ENCODE data around the gene CCDC34. TPM values are rescaled to one million over a fixed set of nuclear protein-coding genes. Genes with fewer than 3 reads are reported as not detected.
"Not testable (repeated sequence)": the region's sequence is repeated elsewhere in the genome, so short reads cannot be mapped to it uniquely, and the experiment has no call there.

CCDC34 gene
- total and polyA plus RNA-seq, 4 donors: 9.0 to 22.9 (median 15.1) TPM

GRCh38 chr11:27330633-27331270 lies 32.3 kb downstream of the CCDC34 start:
- no CpG with 5 or more reads among the region's 1 CpG for WGBS (ENCODE audit: insufficient coverage)
- no peaks in the 10 kb centered on the region for H3K4me1 ChIP-seq (ENCODE audit: control insufficient read depth, insufficient read depth, low read length)
- no peaks in the 10 kb centered on the region for H3K27me3 ChIP-seq (ENCODE audit: control insufficient read depth, insufficient read depth, low read length)
- no peak for DNase-seq (ENCODE audit: low read depth in 4 of 6, low spot score in 6 of 6)
- H3K4me3 ChIP-seq (ENCODE audit: low read depth, low read length): no peak overlapping the region
- H3K27ac ChIP-seq (ENCODE audit: low read depth, low read length): no peak overlapping the region
- H3K36me3 ChIP-seq (ENCODE audit: control insufficient read depth, insufficient read depth, low read length): no peaks in the 10 kb centered on the region
- H3K9me3 ChIP-seq (ENCODE audit: control insufficient read depth, insufficient read depth, low read length): no peaks in the 10 kb centered on the region

- DNase-seq (ENCODE audit: low read depth in 4 of 6, low spot score in 6 of 6): no peak
- H3K4me3 ChIP-seq (ENCODE audit: low read depth, low read length): no peak overlapping the region
- WGBS (ENCODE audit: insufficient coverage): no CpG with 5 or more reads among the region's 4 CpGs
These were observed 33.0 kb downstream of the CCDC34 start for GRCh38 chr11:27329867-27330632.

DNA sequence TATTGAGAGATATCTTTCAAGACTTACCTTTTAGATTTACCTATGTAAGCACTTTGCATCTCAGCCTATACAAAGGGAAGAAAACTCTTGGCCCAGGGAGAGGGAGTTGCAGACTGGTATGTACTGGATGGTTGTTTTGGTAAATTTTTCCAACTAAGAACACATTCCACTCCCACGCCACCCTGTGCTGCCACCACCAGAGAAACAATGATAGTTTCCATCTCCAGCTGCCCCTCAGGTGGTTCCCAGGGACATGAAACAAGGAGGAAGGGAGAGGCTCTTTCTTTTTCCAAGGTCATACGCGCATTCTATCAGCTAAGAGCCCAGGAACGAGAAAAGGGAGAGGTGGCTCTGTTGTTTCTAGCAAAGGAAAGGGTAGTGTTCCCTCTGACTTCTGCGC lies 34.4 kb downstream of the CCDC34 start:
- no peak for DNase-seq (ENCODE audit: low read depth in 4 of 6, low spot score in 6 of 6)
- WGBS (ENCODE audit: insufficient coverage): no CpG with 5 or more reads among the region's 5 CpGs
- H3K27ac ChIP-seq (ENCODE audit: low read depth, low read length): no peak overlapping the region
- H3K4me1 ChIP-seq (ENCODE audit: control insufficient read depth, insufficient read depth, low read length): no peaks in the 10 kb centered on the region
- no peaks in the 10 kb centered on the region for H3K36me3 ChIP-seq (ENCODE audit: control insufficient read depth, insufficient read depth, low read length)
- H3K9me3 ChIP-seq (ENCODE audit: control insufficient read depth, insufficient read depth, low read length): no peaks in the 10 kb centered on the region
- no peaks in the 10 kb centered on the region for H3K27me3 ChIP-seq (ENCODE audit: control insufficient read depth, insufficient read depth, low read length)
- no peak overlapping the region for H3K4me3 ChIP-seq (ENCODE audit: low read depth, low read length)

More at GRCh38 chr11:27329867-27330632, 33.0 kb downstream of the CCDC34 start:
- no peaks in the 10 kb centered on the region for H3K36me3 ChIP-seq (ENCODE audit: control insufficient read depth, insufficient read depth, low read length)
- H3K4me1 ChIP-seq (ENCODE audit: control insufficient read depth, insufficient read depth, low read length): no peaks in the 10 kb centered on the region
- no peaks in the 10 kb centered on the region for H3K27me3 ChIP-seq (ENCODE audit: control insufficient read depth, insufficient read depth, low read length)
- no peak overlapping the region for H3K27ac ChIP-seq (ENCODE audit: low read depth, low read length)
- no peaks in the 10 kb centered on the region for H3K9me3 ChIP-seq (ENCODE audit: control insufficient read depth, insufficient read depth, low read length)

DNA sequence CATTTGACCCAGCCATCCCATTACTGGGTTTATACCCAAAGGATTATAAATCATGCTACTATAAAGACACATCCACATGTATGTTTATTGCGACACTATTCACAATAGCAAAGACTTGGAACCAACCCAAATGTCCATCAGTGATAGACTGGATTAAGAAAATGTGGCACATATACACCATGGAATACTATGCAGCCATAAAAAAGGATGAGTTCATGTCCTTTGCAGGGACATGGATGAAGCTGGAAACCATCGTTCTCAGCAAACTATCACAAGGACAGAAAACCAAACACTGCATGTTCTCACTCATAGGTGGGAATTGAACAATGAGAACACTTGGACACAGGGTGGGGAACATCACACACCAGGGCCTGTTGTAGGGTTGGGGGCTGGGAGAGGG lies 36.0 kb downstream of the CCDC34 start:
- H3K27ac ChIP-seq (ENCODE audit: low read depth, low read length); H3K36me3 ChIP-seq (ENCODE audit: control insufficient read depth, insufficient read depth, low read length): not testable (repeated sequence)
- no CpG with 5 or more reads among the region's 2 CpGs for WGBS (ENCODE audit: insufficient coverage)

DNA sequence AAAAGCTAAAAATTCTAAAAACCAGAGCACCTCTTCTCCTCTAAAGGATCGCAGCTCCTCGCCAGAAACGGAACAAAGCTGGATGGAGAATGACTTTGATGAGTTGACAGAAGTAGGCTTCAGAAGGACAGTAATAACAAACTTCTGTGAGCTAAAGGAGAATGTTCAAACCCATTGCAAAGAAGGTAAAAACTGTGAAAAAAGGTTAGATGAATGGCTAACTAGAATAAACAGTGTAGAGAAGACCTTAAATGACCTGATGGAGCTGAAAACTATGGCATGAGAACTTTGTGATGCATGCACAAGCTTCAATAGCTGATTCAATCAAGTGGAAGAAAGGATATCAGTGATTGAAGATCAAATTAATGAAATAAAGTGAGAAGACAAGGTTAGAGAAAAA lies 40.8 kb downstream of the CCDC34 start:
- not testable (repeated sequence) for DNase-seq (ENCODE audit: low read depth in 4 of 6, low spot score in 6 of 6); H3K27ac ChIP-seq (ENCODE audit: low read depth, low read length); H3K4me1 ChIP-seq (ENCODE audit: control insufficient read depth, insufficient read depth, low read length); H3K27me3 ChIP-seq (ENCODE audit: control insufficient read depth, insufficient read depth, low read length); H3K36me3 ChIP-seq (ENCODE audit: control insufficient read depth, insufficient read depth, low read length); H3K9me3 ChIP-seq (ENCODE audit: control insufficient read depth, insufficient read depth, low read length); H3K4me3 ChIP-seq (ENCODE audit: low read depth, low read length)
- no CpG with 5 or more reads among the region's 3 CpGs for WGBS (ENCODE audit: insufficient coverage)

More for the DNA sequence above, 36.0 kb downstream of the CCDC34 start:
- not testable (repeated sequence) for H3K27me3 ChIP-seq (ENCODE audit: control insufficient read depth, insufficient read depth, low read length); H3K4me3 ChIP-seq (ENCODE audit: low read depth, low read length); H3K4me1 ChIP-seq (ENCODE audit: control insufficient read depth, insufficient read depth, low read length); H3K9me3 ChIP-seq (ENCODE audit: control insufficient read depth, insufficient read depth, low read length); DNase-seq (ENCODE audit: low read depth in 4 of 6, low spot score in 6 of 6)

DNA sequence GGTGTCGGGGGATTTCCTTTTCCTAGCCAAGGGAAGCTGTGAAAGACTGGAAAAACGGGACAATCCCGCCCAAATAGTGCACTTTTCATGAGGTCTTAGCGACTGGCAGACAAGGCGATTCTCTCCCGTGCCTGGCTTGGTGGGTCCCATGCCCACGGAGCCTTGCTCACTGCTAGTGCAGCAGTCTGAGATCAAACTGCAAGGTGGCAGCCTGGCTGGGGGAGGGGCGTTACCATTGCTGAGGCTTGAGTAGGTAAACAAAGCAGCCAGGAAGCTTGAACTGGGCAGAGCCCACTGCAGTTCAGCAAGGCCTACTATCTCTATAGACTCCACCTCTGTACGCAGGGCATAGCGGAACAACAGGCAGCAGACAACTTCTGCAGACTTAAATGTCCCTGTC lies 41.7 kb downstream of the CCDC34 start:
- H3K27me3 ChIP-seq (ENCODE audit: control insufficient read depth, insufficient read depth, low read length); H3K9me3 ChIP-seq (ENCODE audit: control insufficient read depth, insufficient read depth, low read length); DNase-seq (ENCODE audit: low read depth in 4 of 6, low spot score in 6 of 6); H3K4me3 ChIP-seq (ENCODE audit: low read depth, low read length); H3K36me3 ChIP-seq (ENCODE audit: control insufficient read depth, insufficient read depth, low read length); H3K4me1 ChIP-seq (ENCODE audit: control insufficient read depth, insufficient read depth, low read length); H3K27ac ChIP-seq (ENCODE audit: low read depth, low read length): not testable (repeated sequence)
- WGBS (ENCODE audit: insufficient coverage): 96% methylated on average over 10 of the region's 10 CpGs

- Histone ChIP-seq H3K9me3 (ENCODE audit: control insufficient read depth, insufficient read depth, low read length) (no peaks in the 10 kb centered on the region), H3K36me3 (ENCODE audit: control insufficient read depth, insufficient read depth, low read length) (no peaks in the 10 kb centered on the region), H3K27me3 (ENCODE audit: control insufficient read depth, insufficient read depth, low read length) (no peaks in the 10 kb centered on the region), H3K4me3 (ENCODE audit: low read depth, low read length) (no peak overlapping the region), H3K4me1 (ENCODE audit: control insufficient read depth, insufficient read depth, low read length) (no peaks in the 10 kb centered on the region), H3K27ac (ENCODE audit: low read depth, low read length) (no peak overlapping the region)
- no peak for DNase-seq (ENCODE audit: low read depth in 4 of 6, low spot score in 6 of 6)
- 70% methylated on average over 2 of the region's 2 CpGs for WGBS (ENCODE audit: insufficient coverage)
These were observed 43.9 kb downstream of the CCDC34 start for GRCh38 chr11:27319072-27319471.

- no peak for DNase-seq (ENCODE audit: low read depth in 4 of 6, low spot score in 6 of 6)
- Histone ChIP-seq H3K4me3 (ENCODE audit: low read depth, low read length) (no peak overlapping the region), H3K36me3 (ENCODE audit: control insufficient read depth, insufficient read depth, low read length) (no peaks in the 10 kb centered on the region), H3K9me3 (ENCODE audit: control insufficient read depth, insufficient read depth, low read length) (no peaks in the 10 kb centered on the region), H3K27ac (ENCODE audit: low read depth, low read length) (no peak overlapping the region), H3K27me3 (ENCODE audit: control insufficient read depth, insufficient read depth, low read length) (no peaks in the 10 kb centered on the region), H3K4me1 (ENCODE audit: control insufficient read depth, insufficient read depth, low read length) (no peaks in the 10 kb centered on the region)
- WGBS (ENCODE audit: insufficient coverage): 95% methylated on average over 2 of the region's 2 CpGs
These were observed 45.3 kb downstream of the CCDC34 start for GRCh38 chr11:27317751-27318150.

DNA sequence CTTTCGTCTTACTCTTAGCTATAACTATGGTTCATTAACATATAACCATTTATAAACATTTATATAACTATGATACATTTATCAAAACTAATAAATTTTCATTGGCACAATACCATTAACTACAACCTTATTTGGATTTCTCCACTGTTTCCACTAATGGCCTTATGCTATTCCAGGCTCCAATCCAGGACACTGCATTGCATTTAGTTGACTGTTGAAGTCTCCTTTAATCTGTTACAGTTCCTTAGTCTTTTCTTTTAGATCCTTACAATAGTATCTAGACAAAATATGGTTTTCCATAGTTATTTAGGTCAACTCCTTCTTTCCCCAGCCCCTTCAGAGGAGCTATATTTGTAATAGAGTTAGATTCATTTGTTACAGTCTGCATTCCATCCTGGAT lies 47.2 kb downstream of the CCDC34 start:
- Histone ChIP-seq H3K27me3 (ENCODE audit: control insufficient read depth, insufficient read depth, low read length) (no peaks in the 10 kb centered on the region), H3K9me3 (ENCODE audit: control insufficient read depth, insufficient read depth, low read length) (no peaks in the 10 kb centered on the region), H3K4me1 (ENCODE audit: control insufficient read depth, insufficient read depth, low read length) (no peaks in the 10 kb centered on the region), H3K4me3 (ENCODE audit: low read depth, low read length) (no peak overlapping the region), H3K27ac (ENCODE audit: low read depth, low read length) (no peak overlapping the region), H3K36me3 (ENCODE audit: control insufficient read depth, insufficient read depth, low read length) (no peaks in the 10 kb centered on the region)
- DNase-seq (ENCODE audit: low read depth in 4 of 6, low spot score in 6 of 6): peak in 1 of 6 donors; percentile 33
- no CpG with 5 or more reads among the region's 1 CpG for WGBS (ENCODE audit: insufficient coverage)
